HCT116 (cell line): ENCODE data around the gene GRAMD4. TPM values are rescaled to one million over a fixed set of nuclear protein-coding genes. Genes with fewer than 3 reads are reported as not detected.

Source experiments
- ATAC-seq: fragments of 200-7000 bp; cut with Tn5 transposase; 2 replicates; pipeline ENCODE4 v1.9.1; 2020; ENCODE audit warnings: mild to moderate bottlenecking, moderate library complexity
- BruUV-seq: library from RNA; stranded (reverse); fragments of 400-500 nt; replicated peaks from 2 replicates; lab custom pipeline; 2021; lab: Mats Ljungman, UMichigan
- CTCF ChIA-PET: fragments of 300-600 bp; sonication (Branson Sonifier 250); formaldehyde crosslinking; loops from one replicate; lab custom pipeline; 2021; ENCODE audit warnings: antibody characterized with exemption; lab: Charles Lee
- POLR2A ChIA-PET: fragments of 300-600, 350-600 bp; sonication (Branson Sonifier 250); formaldehyde crosslinking; loops from one replicate; lab custom pipeline; 2021; ENCODE audit warnings: antibody characterized with exemption; lab: Charles Lee
- RAD21 ChIA-PET, 2 experiments: fragments of 300-600 bp; sonication (Branson Sonifier 250); formaldehyde crosslinking; loops; one replicate each; lab custom pipeline; 2023; ENCODE audit warnings: low total read pairs in 2 of 2; ENCODE audit not compliant: uncharacterized antibody in 2 of 2, unreplicated experiment in 2 of 2, low non-redundant PET in 1 of 2; lab: Charles Lee
- DNase-seq: peaks from one replicate; pipeline ENCODE4 v3.0.0-alpha.2; 2010; ENCODE audit warnings: low read depth, low spot score
- H2AFZ ChIP-seq: fragments of 200-600 bp; shearing (Covaris generic), sonication (generic); 2 replicates; pipeline ENCODE4 v1.6.1; 2017; ENCODE audit warnings: low read depth, mixed run types, mixed read lengths, antibody characterized with exemption, low read length; ENCODE audit not compliant: poor library complexity, severe bottlenecking
- H3K27ac ChIP-seq: 2 replicates; pipeline ENCODE4 v1.5.1; 2012; ENCODE audit warnings: low read depth, low read length
- H3K27me3 ChIP-seq: fragments of 200-600 bp; sonication (generic); 2 replicates; pipeline ENCODE4 v1.6.1; 2016; ENCODE audit warnings: mixed run types, low read length, mixed read lengths; ENCODE audit not compliant: insufficient read depth
- H3K36me3 ChIP-seq, 2 experiments: fragments of 200-500 bp in 1 of 2; fragments of 200-600 bp in 1 of 2; sonication (Bioruptor generic) in 1 of 2; sonication (generic) in 1 of 2; 2 replicates each; pipeline versions ENCODE4 v1.5.1 to v1.6.1; 2014 to 2016; ENCODE audit warnings: low read length in 2 of 2, inconsistent platforms in 1 of 2, mixed read lengths in 1 of 2, mixed run types in 1 of 2; ENCODE audit not compliant: insufficient read depth in 2 of 2, control insufficient read depth in 1 of 2
- H3K4me1 ChIP-seq, 2 experiments: fragments of 200-600 bp in 1 of 2; sonication (generic) in 1 of 2; 2 replicates each; pipeline versions ENCODE4 v1.5.1 to v1.6.1; 2012 to 2017; ENCODE audit warnings: low read length in 2 of 2, inconsistent platforms in 1 of 2, mild to moderate bottlenecking in 1 of 2, mixed read lengths in 1 of 2, mixed run types in 1 of 2, moderate library complexity in 1 of 2; ENCODE audit not compliant: insufficient read depth in 2 of 2, control insufficient read depth in 1 of 2
- H3K4me2 ChIP-seq: fragments of 200-600 bp; sonication (generic); 2 replicates; pipeline ENCODE4 v1.6.1; 2017; ENCODE audit warnings: mixed run types, low read length, mixed read lengths
- H3K4me3 ChIP-seq, 2 experiments: fragments of 200-600 bp in 1 of 2; sonication (generic) in 1 of 2; replicated peaks in 1 of 2; 2 replicates each; pipeline ENCODE4 v1.5.1; 2011 to 2016; ENCODE audit warnings: low read length in 2 of 2, control low read depth in 1 of 2, low read depth in 1 of 2, mild to moderate bottlenecking in 1 of 2, mixed read lengths in 1 of 2, mixed run types in 1 of 2
- H3K79me2 ChIP-seq: fragments of 200-600 bp; sonication (generic); 2 replicates; pipeline ENCODE4 v1.6.1; 2017; ENCODE audit warnings: mild to moderate bottlenecking, mixed run types, low read length, moderate library complexity, mixed read lengths; ENCODE audit not compliant: insufficient read depth
- H3K9ac ChIP-seq: fragments of 200-600 bp; sonication (generic); 2 replicates; pipeline ENCODE4 v1.6.1; 2016; ENCODE audit warnings: low read length, mixed read lengths
- H3K9me2 ChIP-seq: fragments of 200-600 bp; sonication (generic), shearing (Covaris generic); 2 replicates; pipeline ENCODE4 v1.6.1; 2017; ENCODE audit warnings: mixed run types, mild to moderate bottlenecking, moderate library complexity; ENCODE audit not compliant: insufficient read depth
- H3K9me3 ChIP-seq, 2 experiments: fragments of 200-500 bp in 1 of 2; fragments of 200-600 bp in 1 of 2; sonication (Bioruptor generic) in 1 of 2; sonication (generic) in 1 of 2; 2 replicates each; pipeline ENCODE4 v1.6.1; 2014 to 2017; ENCODE audit warnings: low read length in 2 of 2, mixed read lengths in 2 of 2, inconsistent platforms in 1 of 2, low read depth in 1 of 2, mild to moderate bottlenecking in 1 of 2, mixed run types in 1 of 2, moderate library complexity in 1 of 2; ENCODE audit not compliant: control insufficient read depth in 1 of 2, insufficient read depth in 1 of 2
- H4K20me1 ChIP-seq: fragments of 200-600 bp; sonication (generic), shearing (Covaris generic); 2 replicates; pipeline ENCODE4 v1.6.1; 2017; ENCODE audit warnings: mixed run types, mild to moderate bottlenecking, moderate library complexity; ENCODE audit not compliant: insufficient read depth
- CBX3 ChIP-seq: IDR thresholded peaks from 2 replicates; pipeline ENCODE4 v1.6.1; 2012; ENCODE audit warnings: low read depth
- CEBPB ChIP-seq: IDR thresholded peaks from 2 replicates; pipeline ENCODE4 v1.6.1; 2012; ENCODE audit warnings: low read depth
- EGR1 ChIP-seq: IDR thresholded peaks from 2 replicates; pipeline ENCODE4 v1.6.1; 2012; ENCODE audit warnings: low read depth
- ELF1 ChIP-seq: IDR thresholded peaks from 2 replicates; pipeline ENCODE4 v1.6.1; 2012; ENCODE audit warnings: low read depth, borderline replicate concordance
- EZH2 ChIP-seq: fragments of 200-600 bp; sonication (generic); IDR thresholded peaks from 2 replicates; pipeline ENCODE4 v1.6.1; 2017; ENCODE audit warnings: antibody characterized with exemption, mixed run types
- EZH2phosphoT487 ChIP-seq: fragments of 200-600 bp; IDR thresholded peaks from 2 replicates; pipeline ENCODE4 v1.6.1; 2018; ENCODE audit warnings: antibody characterized with exemption, borderline replicate concordance
- FOSL1 ChIP-seq: IDR thresholded peaks from 2 replicates; pipeline ENCODE4 v1.6.1; 2012; ENCODE audit warnings: low read depth
- POLR2A ChIP-seq: IDR thresholded peaks from 2 replicates; pipeline ENCODE4 v1.7.0; 2011; ENCODE audit warnings: borderline replicate concordance; ENCODE audit not compliant: insufficient read depth, insufficient read length; ENCODE audit errors: extremely low read depth
- POLR2AphosphoS5 ChIP-seq: IDR thresholded peaks from 2 replicates; pipeline ENCODE4 v1.6.1; 2011; ENCODE audit warnings: mild to moderate bottlenecking, low read depth, low read length, moderate library complexity
- RAD21 ChIP-seq: IDR thresholded peaks from 2 replicates; pipeline ENCODE4 v1.6.1; 2012; ENCODE audit warnings: low read depth, mild to moderate bottlenecking
- SIN3A ChIP-seq: IDR thresholded peaks from 2 replicates; pipeline ENCODE4 v1.6.1; 2012; ENCODE audit warnings: low read depth
- SP1 ChIP-seq: IDR thresholded peaks from 2 replicates; pipeline ENCODE4 v1.6.1; 2012; ENCODE audit warnings: low read depth
- SRF ChIP-seq: IDR thresholded peaks from 2 replicates; pipeline ENCODE4 v1.6.1; 2012; ENCODE audit warnings: low read depth
- TCF7L2 ChIP-seq: IDR thresholded peaks from 2 replicates; pipeline ENCODE4 v1.7.0; 2011; ENCODE audit warnings: borderline replicate concordance, inconsistent platforms; ENCODE audit not compliant: insufficient read depth, insufficient read length; ENCODE audit errors: extremely low read depth
- YY1 ChIP-seq: IDR thresholded peaks from 2 replicates; pipeline ENCODE4 v1.6.1; 2011; ENCODE audit warnings: low read length, low read depth, moderate library complexity, mild to moderate bottlenecking; ENCODE audit not compliant: insufficient replicate concordance; ENCODE audit errors: extremely low read depth
- ZFX ChIP-seq: fragments of 450-650 bp; IDR thresholded peaks from 2 replicates; pipeline ENCODE4 v1.6.1; 2017
- intact Hi-C: fragments of 100-400 bp; cut with micrococcal nuclease; formaldehyde crosslinking; loops from 2 replicates; pipeline ENCODE4 v1.10.0; 2022
- total RNA-seq: library from RNA; stranded (reverse); gene quantifications from one replicate; pipeline ENCODE4 v1.2.1, GENCODE V29; 2021; ENCODE audit not compliant: unreplicated experiment
- TF ChIP-seq, protein P1 (sequence below): IDR thresholded peaks from 2 replicates; pipeline ENCODE4 v1.6.1; 2012
- TF ChIP-seq, protein P2 (sequence below): IDR thresholded peaks from 2 replicates; pipeline ENCODE4 v1.6.1; 2012
- TF ChIP-seq, protein P3 (sequence below), 3 experiments: fragments of 200-600 bp in 1 of 3; sonication (generic) in 1 of 3; IDR thresholded peaks in 2 of 3; conservative IDR thresholded peaks in 1 of 3; 2 replicates each; pipeline ENCODE4 v1.5.1; 2012 to 2017; ENCODE audit warnings: low read depth in 2 of 3, low read length in 2 of 3, antibody characterized with exemption in 1 of 3, borderline replicate concordance in 1 of 3, control low read depth in 1 of 3, mild to moderate bottlenecking in 1 of 3, mixed read lengths in 1 of 3, mixed run types in 1 of 3, moderate library complexity in 1 of 3; ENCODE audit not compliant: insufficient read depth in 1 of 3

The GRAMD4 gene
- total RNA-seq, 1 experiment from 2014 or later: 25.8 TPM

DNA sequence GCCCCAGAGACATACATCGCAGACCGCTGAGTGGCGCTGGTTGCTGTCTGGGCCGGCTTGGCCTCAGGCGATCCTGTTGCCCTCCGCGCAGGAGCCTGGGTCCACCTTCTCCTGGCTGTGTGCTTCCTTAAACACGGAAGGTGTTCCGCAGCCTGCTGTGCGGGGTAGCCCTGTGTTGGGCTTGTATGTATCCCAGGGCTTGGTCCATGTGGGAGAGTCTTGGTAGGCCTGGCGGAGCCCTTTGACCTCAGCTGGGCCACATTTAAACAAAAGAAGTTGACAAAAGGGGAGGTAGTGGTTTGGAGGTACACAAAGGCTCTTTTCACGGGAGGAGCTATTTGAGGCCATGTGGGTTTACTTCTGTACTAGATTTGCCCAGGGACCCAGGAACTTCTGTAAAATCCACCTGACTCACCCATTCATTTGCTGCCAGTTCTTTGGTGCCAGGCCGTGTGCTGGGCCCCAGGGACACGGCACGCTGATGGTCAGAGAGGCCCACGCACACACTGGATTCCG lies 11.0 kb upstream of the GRAMD4 start:
- no peak overlapping the region for H3K9ac ChIP-seq
- no peak overlapping the region for H2AFZ ChIP-seq
- CTCF ChIA-PET: no interaction called here
- H3K4me2 ChIP-seq: no peak overlapping the region
- POLR2A ChIA-PET: no interaction called here
- no peaks in the 10 kb centered on the region for H3K27me3 ChIP-seq
- BruUV-seq: no TSS peak
- TF ChIP-seq, protein P1, sequence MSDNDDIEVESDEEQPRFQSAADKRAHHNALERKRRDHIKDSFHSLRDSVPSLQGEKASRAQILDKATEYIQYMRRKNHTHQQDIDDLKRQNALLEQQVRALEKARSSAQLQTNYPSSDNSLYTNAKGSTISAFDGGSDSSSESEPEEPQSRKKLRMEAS: no peak
- TF ChIP-seq EZH2: no peak
- no peak for TF ChIP-seq FOSL1
- TF ChIP-seq EZH2phosphoT487: no peak
- TF ChIP-seq ZFX: no peak
- no peak for TF ChIP-seq SP1
- no peak for TF ChIP-seq ELF1
- TF ChIP-seq, protein P2, sequence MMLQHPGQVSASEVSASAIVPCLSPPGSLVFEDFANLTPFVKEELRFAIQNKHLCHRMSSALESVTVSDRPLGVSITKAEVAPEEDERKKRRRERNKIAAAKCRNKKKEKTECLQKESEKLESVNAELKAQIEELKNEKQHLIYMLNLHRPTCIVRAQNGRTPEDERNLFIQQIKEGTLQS: no peak
- no peak for TF ChIP-seq RAD21
- no peak for TF ChIP-seq SRF
- no peak for TF ChIP-seq POLR2AphosphoS5
- TF ChIP-seq CBX3: no peak
- no peak for TF ChIP-seq EGR1
- TF ChIP-seq YY1: no peak
- TF ChIP-seq SIN3A: no peak
- TF ChIP-seq CEBPB: no peak
- TF ChIP-seq TCF7L2: no peak
- TF ChIP-seq, protein P3, sequence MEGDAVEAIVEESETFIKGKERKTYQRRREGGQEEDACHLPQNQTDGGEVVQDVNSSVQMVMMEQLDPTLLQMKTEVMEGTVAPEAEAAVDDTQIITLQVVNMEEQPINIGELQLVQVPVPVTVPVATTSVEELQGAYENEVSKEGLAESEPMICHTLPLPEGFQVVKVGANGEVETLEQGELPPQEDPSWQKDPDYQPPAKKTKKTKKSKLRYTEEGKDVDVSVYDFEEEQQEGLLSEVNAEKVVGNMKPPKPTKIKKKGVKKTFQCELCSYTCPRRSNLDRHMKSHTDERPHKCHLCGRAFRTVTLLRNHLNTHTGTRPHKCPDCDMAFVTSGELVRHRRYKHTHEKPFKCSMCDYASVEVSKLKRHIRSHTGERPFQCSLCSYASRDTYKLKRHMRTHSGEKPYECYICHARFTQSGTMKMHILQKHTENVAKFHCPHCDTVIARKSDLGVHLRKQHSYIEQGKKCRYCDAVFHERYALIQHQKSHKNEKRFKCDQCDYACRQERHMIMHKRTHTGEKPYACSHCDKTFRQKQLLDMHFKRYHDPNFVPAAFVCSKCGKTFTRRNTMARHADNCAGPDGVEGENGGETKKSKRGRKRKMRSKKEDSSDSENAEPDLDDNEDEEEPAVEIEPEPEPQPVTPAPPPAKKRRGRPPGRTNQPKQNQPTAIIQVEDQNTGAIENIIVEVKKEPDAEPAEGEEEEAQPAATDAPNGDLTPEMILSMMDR (IDR thresholded peaks at IDR 0.05 in 2 of 3, conservative IDR thresholded peaks at IDR 0.05 in 1 of 3; ENCODE audit: borderline replicate concordance in 1 of 3, insufficient read depth in 1 of 3, low read depth in 2 of 3, low read length in 2 of 3): no peak
- TF ChIP-seq POLR2A: no peak
- no peaks in the 10 kb centered on the region for H3K79me2 ChIP-seq
- no peak overlapping the region for H3K27ac ChIP-seq
- DNase-seq: no peak
- no peaks in the 10 kb centered on the region; a peak in 1 of 4 replicates for H3K4me1 ChIP-seq
- H3K4me3 ChIP-seq: no peak overlapping the region
- no peaks in the 10 kb centered on the region for H3K36me3 ChIP-seq
- RAD21 ChIA-PET: no interaction called here
- peak; percentile 20; the same call in 1 of the 2 replicates for ATAC-seq
- H3K9me3 ChIP-seq: no peaks in the 10 kb centered on the region
- no peaks in the 10 kb centered on the region for H4K20me1 ChIP-seq
- intact Hi-C loops: no loop called here
- no peaks in the 10 kb centered on the region for H3K9me2 ChIP-seq
